Retina (tissue), 1 donor: ENCODE data around the gene UBE2QL1.

Experiments used
- DNase-seq: peaks from one replicate; pipeline ENCODE4 v3.0.0-alpha.2; 2016

The UBE2QL1 gene

GRCh38 chr5:6430418-6431028 lies 18.1 kb upstream of the UBE2QL1 start:
- no peak for DNase-seq

- DNase-seq, result no peak
These were observed 17.2 kb upstream of the UBE2QL1 start for GRCh38 chr5:6431214-6432195.

DNA sequence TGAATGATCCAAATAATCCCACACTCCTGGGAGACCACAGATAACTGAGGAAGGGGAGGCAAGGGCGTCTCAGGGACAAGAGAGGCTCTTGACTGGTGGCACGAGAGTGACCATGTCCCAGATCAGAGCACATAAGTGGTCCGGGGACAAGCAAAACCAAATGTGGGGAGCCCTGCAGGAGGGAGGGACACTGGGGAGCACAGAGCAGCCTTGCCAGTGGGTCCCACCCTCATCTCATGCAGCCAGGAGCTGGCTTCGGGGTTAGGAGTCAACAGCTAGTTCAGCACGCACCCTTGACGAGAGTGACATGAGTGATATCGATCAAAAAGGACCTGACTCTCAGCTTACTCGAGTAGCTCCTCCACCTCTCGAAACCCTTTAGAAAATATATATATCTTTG lies 16.5 kb upstream of the UBE2QL1 start:
- DNase-seq, result no peak

GRCh38 chr5:6434731-6435130 lies 13.9 kb upstream of the UBE2QL1 start:
- DNase-seq, result no peak

- no peak for DNase-seq
These were observed 13.3 kb upstream of the UBE2QL1 start for GRCh38 chr5:6435356-6435755.

DNA sequence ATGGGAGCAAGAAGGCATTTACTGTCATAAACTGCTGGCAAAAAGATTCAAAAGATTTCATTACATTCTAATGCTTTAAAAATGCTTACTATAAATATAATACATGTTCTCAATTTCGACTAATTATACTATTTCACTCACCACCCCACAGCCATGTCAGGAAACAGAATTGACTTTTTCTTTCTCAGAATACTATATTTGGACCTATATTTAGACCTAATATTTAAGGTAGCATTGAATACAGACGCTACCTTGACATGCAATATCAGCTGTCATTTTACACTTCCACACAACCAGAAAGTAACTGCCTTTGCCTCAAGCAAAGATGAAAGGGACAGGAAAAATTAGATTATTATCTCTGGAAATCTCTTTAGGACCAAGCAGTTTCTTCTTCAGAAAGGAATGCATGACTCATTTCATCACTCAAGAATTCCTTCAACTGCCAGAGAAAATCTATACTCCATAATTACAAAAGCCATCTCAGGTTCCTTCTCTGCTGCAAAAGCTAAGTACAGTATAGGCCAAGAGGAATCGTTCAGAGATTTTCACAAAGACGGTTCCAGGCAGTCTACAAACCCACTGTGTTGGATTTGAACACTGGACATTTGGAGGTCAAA lies 11.8 kb upstream of the UBE2QL1 start:
- no peak for DNase-seq

- no peak for DNase-seq
These were observed 8.8 kb upstream of the UBE2QL1 start for GRCh38 chr5:6439588-6440550.

DNA sequence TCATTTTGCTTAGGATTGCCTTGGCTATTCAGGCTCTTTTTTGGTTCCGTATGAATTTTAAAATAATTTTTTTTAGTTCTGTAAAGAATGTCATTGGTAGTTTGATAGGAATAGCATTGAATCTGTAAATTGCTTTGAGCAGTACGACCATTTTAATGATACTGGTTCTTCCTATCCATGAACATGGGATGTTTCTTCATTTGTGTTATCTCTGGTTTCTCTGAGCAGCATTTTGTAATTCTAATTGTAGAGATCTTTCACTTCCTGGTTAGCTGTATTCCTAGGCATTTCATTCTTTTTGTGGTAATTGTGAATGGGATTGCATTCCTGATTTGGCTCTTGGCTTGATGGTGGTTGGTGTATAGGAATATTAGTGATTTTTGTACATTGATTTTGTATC lies 6.3 kb upstream of the UBE2QL1 start:
- no peak for DNase-seq

DNA sequence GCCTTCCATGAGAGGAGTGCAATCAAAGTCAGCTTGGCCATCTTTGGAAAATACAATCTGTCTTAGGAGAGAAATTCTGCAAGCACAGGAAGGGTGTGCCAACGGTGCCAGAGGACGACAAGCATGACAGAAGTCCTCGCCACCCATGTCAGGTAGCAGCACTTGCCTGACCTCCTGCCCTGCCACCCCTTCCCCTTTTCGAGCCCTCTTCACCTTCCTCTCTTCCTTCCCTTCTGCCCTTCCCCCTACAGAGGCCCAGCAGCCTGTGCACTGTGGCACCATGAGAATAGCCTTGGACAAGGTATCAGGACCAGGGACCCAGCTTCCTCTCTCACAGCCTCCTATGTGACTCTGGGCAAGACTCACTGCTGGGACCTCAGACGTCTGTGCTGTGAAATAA lies 5.3 kb upstream of the UBE2QL1 start:
- DNase-seq, result no peak

DNA sequence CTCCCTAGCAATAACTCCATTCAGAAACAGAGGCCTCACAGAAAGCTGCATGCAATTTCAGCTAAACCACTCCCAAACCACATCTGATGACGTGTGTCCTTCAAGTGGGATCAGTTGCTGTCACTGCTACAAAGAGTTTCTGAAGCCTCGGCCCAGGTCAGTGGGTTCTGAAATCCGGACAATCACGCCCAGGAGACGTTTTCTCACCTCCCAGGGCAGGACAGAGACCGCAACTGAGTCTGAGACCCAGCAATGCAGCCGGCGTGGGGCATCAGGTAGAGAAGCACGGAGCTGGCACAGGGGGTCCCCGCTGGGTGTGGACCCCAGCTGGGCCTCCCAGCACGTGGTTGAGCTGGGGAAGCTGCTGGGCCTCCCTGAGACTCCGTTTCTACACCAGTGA lies 2.6 kb upstream of the UBE2QL1 start:
- no peak for DNase-seq

GRCh38 chr5:6446626-6447309 lies 1.9 kb upstream of the UBE2QL1 start:
- no peak for DNase-seq

- no peak for DNase-seq
These were observed 1.1 kb upstream of the UBE2QL1 start for GRCh38 chr5:6447384-6448140.

GRCh38 chr5:6448141-6448491 lies 543 bp upstream of the UBE2QL1 start:
- DNase-seq, result no peak

- no peak for DNase-seq
These were observed 953 bp downstream of the UBE2QL1 start for GRCh38 chr5:6449465-6450158.

DNA sequence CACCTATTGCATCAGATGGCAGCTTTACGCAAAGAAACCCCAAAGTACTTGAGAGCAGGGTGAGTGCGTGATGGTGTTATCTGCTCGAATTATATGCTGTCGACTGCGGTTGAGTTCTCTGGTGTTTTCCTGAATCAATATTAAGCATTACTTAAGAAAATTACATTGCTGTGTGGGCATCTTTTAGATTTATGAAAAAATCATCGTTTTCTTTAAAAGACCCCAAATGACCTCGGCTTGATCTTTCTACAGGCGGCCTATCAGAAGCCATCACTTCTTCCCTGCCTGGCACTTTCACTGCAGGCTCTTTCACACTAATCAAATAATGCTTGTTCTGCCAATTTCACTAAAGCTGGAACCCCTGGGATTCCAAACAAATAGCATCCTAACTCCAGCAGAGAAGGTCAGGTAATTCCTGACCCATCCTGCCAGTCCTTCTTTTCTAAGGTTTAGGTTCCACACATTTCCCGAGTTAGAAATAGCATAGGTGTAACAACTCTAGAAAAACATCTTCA lies 1.7 kb downstream of the UBE2QL1 start:
- no peak for DNase-seq

DNA sequence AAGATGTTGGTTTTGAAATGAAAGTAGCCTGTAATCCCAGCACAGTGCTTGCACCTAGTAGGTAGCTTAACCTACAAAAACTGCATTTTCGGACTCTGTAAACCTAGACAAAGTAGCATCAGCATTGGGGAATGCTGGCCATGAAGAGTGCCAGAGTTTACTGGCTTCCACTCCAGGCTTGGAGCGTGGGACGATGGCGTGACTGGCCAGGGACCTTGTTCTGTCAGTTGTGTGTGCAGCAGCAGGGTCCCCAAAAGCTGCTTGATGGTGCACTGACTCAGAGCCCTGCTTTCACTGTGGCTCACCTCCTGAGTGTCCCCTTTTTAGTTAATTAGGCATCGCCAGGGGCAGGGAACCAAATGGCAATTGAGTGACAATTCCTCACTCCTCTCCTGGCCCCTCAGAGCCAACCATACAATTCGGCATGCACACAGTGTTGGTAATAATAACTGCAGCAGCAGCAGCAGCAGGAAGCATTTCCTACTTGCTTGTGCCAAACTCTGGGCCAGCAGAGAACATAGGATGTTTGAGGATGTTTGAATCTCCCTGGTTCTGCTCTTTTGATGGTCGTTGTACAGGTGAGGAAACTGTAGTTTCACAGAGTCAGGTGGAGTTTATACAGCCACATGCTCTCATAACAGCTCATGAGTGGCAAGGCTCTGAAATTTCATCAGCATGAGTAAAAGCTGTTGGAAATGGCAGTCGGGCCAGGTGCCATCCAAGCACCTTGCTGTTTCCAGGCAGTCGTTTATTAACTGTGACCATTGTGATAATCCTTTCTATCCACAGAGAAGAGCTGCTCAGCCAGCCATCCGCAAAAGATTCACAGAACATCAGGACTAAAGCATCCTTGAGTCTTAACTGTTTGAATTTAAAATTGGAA lies 4.2 kb downstream of the UBE2QL1 start:
- DNase-seq, result no peak

GRCh38 chr5:6453937-6454560 lies 5.4 kb downstream of the UBE2QL1 start:
- no peak for DNase-seq

- no peak for DNase-seq
These were observed 6.0 kb downstream of the UBE2QL1 start for GRCh38 chr5:6454628-6455053.
